T follicular helper cell (primary cell): ENCODE results near the gene PMF1.

Experiments used
- DNase-seq: peaks from one replicate; pipeline ENCODE4 v3.0.0-alpha.2; 2020; ENCODE audit warnings: low read depth

Gene PMF1

DNA sequence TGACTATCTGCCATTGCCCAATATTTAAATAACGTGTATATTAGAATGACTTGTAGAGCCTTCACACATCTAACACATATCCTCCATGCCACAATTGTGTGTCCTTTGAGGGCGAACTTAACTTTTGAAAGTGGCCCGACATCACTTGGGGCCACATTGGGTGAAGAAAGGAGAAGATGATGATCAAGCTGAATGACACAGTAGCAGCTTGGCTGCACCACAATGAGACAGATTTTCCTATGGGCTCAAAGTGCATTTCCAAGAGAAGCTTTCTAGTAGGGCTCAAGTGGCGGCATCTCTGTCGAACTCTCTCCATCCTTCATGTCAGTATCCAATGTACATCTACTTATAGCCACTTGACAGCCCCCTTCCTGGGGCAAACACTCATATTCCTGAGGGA is 25.4 kb downstream of the PMF1 start:
- no peak for DNase-seq

DNA sequence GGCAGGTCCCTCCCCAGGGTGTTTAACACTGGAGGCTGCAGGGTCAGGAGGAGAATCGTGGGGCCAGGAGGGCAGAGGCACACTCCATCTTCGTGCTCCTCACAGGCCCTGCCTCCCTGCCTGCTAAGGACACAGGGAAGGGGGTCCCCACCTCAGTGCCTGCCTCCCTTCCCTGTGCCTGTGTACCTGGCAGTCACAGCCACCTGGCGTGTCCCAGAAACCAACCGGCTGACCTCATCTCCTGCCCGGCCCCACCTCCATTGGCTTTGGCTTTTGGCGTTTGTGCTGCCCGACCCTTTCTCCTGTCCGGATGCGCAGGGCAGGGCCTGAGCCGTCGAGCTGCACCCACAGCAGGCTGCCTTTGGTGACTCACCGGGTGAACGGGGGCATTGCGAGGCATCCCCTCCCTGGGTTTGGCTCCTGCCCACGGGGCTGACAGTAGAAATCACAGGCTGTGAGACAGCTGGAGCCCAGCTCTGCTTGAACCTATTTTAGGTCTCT is 28.6 kb downstream of the PMF1 start:
- DNase-seq: no peak

GRCh38 chr1:156241926-156242325 is 29.1 kb downstream of the PMF1 start, which contains the start of gene BGLAP:
TSS of gene BGLAP (plus strand) at chr1:156242184. CDS start at chr1:156242232, 48 bp downstream.
- no peak for DNase-seq

DNA sequence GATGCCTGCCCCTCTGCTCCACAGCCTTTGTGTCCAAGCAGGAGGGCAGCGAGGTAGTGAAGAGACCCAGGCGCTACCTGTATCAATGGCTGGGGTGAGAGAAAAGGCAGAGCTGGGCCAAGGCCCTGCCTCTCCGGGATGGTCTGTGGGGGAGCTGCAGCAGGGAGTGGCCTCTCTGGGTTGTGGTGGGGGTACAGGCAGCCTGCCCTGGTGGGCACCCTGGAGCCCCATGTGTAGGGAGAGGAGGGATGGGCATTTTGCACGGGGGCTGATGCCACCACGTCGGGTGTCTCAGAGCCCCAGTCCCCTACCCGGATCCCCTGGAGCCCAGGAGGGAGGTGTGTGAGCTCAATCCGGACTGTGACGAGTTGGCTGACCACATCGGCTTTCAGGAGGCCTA is 29.9 kb downstream of the PMF1 start:
- no peak for DNase-seq

DNA sequence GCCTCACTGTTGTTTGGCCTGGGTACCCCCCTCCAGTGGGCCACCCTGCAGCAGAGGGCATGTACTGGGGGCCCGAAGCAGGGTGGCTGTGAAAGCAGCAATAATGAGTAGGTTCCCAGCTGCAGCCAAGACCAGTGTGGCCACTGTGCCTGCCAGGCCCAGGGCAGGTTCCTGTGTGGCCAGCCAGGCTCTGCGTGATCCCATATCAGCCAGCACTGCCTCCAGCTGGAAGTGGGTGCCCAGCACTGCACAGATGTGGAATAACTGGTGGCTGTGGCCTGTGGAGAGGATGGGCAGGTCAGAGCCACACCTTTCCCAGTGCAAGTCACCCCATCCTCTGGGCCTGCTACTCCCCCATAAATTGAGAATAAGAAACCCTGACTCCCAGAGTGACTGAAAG is 31.3 kb downstream of the PMF1 start:
- DNase-seq: no peak

GRCh38 chr1:156244712-156245111 is 31.9 kb downstream of the PMF1 start:
- DNase-seq: no peak

DNA sequence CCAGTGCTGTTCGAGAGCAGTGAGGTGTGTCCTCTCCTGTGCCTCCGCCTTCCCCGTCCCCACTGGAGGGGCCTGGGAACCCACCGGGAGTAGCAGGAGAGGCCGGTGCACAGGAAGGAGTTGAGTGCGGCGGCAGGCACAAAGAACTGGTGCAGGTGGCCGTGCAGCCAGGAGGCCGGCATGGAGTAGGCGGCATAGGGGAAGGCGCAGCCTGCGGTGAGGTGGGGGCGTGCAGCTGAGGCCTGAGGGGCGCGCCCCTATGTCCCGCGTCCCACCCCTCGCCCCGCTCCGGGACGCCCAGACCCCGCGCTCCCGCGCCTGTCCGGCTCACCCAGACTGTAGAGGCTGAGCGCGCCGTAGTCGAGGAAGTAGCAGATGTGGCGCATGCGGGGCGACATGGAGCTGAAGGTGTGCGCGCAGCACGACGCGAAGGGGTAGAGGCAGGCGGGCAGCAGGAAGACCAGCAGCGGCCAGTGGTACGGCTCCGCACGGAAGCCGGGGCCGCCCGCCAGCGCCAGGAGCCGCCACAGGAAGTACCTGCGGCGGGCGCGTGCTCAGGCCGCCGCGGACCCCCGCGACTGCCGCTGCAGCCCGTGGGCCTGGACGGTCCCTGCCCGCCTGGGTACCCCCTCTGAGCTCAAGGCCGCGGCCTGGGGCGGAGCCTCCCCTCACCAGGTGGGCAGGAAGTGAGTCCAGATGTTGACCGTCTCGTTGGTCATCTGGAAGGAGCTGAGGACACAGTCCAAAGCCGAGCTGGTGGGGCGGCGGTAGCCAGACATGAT is 32.8 kb downstream of the PMF1 start:
- DNase-seq: no peak

- no peak for DNase-seq
Observed at GRCh38 chr1:156246241-156246780, 33.5 kb downstream of the PMF1 start.

DNA sequence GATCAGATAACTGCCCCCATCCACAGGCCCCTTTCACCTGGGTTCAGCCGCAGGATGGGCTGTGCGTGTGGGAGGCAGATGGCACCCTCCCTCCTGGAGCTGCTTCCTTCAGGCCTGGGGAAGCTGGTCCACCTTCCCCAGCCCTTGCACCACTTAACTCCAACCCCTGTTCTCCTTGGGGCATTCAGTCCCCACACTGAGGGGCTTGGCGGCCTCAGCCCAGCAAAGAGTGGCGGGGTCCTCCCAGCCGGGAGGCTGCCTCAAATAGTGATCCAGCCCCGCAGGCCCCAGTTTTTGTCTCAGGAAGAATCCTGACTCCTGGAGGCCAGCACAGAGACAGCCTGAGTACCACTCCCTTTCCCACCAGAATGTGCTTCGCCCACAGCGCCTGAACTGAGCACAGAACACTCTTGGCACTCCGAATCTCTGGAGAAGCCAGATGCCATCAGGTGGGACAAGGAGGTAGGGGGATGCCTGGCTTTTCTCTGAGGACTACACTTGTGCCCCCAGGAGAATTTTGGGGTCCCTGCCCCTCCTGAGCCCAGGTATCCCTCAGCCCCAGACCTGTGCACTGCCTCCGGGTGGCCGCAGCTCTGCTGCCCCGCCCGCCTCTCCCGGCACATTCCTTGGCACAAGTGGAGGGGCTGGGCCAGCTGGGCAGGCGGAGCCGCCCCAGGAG is 34.1 kb downstream of the PMF1 start:
- no peak for DNase-seq

GRCh38 chr1:156247460-156248322 is 34.9 kb downstream of the PMF1 start, which contains the start of gene PAQR6:
TSS of gene PAQR6 (minus strand) at chr1:156248056. CDS start at chr1:156246731, 1,325 bp downstream.
- no peak for DNase-seq

DNA sequence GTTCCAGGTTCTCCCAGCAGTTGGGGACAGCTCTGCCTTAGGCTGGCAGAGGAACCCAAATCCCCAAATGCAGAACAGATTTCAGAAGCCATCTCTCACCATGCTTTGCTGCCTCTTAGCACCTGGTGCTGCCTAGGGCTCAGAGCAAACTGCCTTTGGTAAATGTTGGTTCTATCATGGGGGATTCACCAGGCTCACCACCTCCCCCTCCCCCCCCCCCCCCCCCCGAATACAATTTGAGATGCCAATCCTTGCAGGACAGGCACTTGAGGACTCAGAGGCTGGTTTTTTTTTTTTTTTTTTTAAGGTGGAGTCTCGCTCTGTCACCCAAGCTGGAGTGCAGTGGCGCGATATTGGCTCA is 35.5 kb downstream of the PMF1 start:
- DNase-seq: no peak

DNA sequence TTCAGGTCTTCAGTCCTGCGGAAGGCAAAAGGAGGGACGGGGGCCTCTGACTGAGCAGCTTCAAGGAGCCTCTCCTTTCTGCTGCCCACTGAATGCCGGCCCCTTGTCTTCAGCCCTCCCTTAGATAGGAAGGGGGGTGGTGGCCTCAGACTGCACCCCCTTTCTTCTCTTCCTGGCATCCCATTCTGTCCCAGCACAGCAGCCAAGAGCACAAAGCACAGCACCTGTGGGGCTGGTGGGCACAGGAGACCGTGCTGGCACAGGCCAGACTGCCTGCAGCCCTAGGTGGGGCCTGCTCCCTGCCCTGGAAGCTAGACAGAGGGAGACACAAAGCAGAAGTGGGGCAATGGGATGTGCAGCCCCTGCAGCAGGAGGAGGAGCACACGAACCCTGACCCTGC is 36.8 kb downstream of the PMF1 start:
- no peak for DNase-seq

- DNase-seq: no peak
Observed at GRCh38 chr1:156251527-156251926, 38.7 kb downstream of the PMF1 start.

- DNase-seq: no peak
Observed at GRCh38 chr1:156253634-156254033, 40.8 kb downstream of the PMF1 start.

- no peak for DNase-seq
Observed at GRCh38 chr1:156257711-156258110, 44.9 kb downstream of the PMF1 start.

DNA sequence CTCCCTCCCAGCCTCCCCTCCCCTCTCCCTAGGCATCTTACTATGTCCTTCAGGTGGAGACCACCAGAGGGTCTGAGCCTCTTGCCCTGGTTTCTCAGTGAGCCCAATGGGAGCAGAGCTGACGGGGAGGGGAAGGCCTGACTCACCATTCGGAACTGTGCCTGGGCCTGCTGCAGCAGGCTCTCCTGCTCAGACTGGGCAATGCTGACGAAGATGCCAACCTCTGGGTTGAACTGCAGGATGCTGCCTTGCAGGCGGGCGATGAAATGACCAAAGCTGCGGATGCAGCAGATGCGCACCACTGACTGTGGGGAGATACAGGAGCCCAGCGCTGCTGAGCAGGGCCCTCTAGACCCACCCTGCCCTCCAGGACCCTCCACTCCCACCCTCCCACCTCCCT is 46.1 kb downstream of the PMF1 start:
- no peak for DNase-seq

DNA sequence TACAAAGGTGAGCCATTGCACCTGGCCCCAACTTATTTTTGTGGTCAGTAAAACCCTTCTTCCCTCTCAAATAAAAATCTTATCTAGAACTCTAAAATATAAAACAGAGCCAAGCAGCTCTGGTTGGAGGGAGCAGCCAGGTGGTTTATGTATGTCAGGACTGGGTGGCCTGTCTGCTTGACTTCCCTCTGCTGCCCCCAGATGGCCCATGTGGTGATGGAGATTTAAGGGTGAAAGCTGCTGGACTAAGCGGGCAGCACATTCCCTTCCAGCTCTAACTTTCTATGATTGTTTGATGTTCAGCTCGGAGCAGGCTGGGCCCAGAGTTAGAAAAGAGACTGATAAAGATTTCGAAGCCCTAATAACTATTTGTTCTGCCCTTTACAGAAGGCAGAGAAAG is 47.0 kb downstream of the PMF1 start:
- DNase-seq: no peak

DNA sequence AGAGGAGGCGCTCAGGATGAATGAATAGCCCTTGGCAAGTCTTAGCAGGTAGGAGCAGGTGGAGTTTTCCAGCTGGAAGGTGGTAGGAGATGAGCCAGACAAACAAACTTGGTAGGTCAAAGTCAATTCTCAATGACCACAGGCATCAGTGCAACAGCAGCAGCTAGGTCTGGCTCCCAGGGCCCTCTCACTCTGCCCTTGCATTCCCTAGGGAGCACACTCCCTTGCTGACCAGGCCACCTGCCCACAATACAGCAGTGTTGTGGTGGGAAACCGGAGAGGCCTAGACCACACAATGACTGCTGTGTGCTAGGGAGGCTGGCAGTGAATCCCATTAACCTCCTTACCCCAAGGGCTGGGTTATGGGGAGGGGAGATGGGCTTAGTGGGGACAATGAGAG is 48.1 kb downstream of the PMF1 start:
- no peak for DNase-seq

DNA sequence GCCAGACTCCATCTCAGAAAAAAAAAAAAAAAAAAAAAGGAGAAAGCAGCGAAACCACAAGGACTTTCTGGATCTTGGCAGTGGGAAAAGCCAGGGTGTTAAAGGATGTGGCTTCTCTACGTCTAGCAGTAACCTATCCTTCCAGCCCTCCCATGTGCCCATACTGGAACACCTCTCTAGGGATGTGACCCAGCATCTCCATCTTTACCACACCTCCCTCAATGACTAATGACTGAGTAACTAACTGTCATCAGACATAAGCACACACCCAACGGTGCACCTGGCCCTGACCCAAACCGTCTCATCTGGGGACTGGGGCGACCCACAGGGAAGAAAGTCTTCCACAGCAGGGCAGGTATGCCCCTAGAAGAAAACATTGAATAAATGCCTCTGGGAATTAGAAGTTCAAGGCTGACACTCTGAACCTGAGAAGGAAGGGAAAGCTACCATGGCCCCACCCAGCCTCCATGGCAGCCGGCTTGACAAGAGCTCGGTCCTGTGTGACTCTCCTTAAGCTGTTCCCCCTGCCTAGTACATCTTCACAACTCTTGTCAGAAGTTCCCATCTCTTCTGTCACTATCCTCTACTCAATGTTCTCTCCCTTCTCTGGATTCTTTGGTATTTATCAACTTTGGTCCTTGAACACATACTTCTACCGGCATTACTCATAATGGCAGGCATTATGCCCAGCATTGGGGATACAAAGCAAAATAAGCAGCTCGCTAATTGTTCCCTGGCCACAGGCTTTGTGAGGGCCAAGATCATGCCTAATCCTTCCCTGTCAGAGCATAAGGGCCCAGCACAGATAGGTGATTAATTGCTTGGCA is 49.9 kb downstream of the PMF1 start:
- no peak for DNase-seq

DNA sequence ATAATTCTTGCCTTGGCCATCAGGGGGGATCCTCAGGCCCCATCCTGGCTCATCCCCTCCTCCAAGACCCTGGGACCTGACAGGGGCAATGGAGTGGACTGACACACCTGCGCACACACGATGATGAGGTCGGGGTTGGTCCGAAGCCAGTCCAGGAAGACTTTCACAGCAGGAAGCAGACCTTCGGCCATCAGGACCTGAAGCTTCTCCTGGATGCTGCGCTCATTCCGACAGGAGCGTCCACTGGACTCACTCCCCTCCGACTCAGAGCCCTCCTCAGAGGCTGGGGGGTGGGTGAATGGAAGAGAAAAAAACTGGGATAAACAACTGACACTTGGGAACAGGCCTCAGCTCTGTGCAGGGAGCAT is 50.5 kb downstream of the PMF1 start:
- DNase-seq: no peak

- no peak for DNase-seq
Observed at GRCh38 chr1:156266051-156266450, 53.2 kb downstream of the PMF1 start.
